AG09319 (cell line): ENCODE data around the gene AURKB.

Source experiments
- DNase-seq: peaks from one replicate; pipeline ENCODE4 v3.0.0-alpha.2; 2010; ENCODE audit warnings: low read depth; ENCODE audit errors: extremely low read depth
- CTCF ChIP-seq: IDR thresholded peaks from 2 replicates; pipeline ENCODE4 v1.5.1; 2011; ENCODE audit warnings: low read depth, mild to moderate bottlenecking, inconsistent platforms, low read length, moderate library complexity

The AURKB gene

GRCh38 chr17:8167526-8167925 lies 42.8 kb downstream of the AURKB start:
- DNase-seq = no peak
- TF ChIP-seq CTCF = no peak

DNA sequence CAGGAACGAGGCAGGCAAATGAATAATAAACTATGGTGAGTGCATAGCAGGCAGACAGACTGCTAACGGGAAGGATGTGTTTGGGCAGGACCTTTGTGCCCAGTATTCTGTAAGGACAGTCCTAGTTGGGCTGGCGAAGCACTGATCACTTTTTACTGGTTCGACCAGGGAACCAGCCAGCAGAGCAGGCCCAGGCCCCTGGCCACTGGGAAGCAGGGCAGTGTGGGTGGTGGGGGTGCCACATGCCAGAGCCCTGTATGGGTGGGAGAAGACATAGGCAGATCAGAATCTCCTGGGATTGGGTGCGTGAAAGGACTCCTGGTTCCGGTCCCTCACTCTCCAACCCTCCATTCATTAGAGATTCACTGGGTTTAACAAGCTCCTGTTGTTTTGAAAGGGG lies 43.6 kb downstream of the AURKB start:
- DNase-seq = no peak
- TF ChIP-seq CTCF = no peak

GRCh38 chr17:8164815-8165131 lies 45.6 kb downstream of the AURKB start:
- no peak for TF ChIP-seq CTCF
- no peak for DNase-seq

DNA sequence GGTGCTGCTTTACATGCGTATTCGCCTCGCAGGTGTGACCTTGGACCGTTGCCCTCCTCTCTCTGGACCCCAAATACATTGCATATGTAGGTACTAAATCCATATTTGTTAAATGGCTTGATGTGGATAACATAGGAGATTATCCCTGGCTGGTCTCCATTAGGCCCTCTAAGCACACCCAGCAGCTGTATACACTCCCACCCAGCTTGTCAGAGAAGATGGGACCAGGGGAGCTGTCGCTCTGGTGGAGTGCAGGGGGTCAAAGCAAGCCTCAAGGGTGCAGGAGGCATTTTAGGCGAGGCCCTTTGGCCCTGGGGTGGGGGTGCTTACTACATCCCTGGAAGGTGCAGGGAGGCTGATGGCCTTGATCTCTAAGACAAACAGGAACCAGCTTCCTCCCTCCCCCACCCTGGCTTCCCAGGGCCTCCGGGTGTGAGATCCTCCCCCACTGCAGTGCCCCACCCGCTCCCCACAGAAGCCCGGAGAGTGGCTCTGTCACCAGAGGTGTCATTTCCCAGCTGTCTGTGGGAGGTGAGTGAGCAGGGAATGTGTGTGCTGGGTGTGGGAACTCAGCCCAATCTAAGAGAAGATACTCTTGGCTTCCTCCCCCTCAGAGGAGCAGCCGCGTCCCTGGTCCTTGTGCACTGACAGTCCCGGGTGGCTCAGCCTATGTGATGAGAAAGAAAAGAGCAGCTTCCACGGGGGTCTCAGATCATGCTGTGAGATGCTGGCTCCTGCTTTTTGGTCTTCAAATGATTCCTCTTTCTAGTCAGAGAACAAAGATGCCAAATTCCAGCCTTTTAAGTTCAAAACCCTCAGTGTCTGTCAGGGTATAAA lies 46.2 kb downstream of the AURKB start:
- no peak for DNase-seq

DNA sequence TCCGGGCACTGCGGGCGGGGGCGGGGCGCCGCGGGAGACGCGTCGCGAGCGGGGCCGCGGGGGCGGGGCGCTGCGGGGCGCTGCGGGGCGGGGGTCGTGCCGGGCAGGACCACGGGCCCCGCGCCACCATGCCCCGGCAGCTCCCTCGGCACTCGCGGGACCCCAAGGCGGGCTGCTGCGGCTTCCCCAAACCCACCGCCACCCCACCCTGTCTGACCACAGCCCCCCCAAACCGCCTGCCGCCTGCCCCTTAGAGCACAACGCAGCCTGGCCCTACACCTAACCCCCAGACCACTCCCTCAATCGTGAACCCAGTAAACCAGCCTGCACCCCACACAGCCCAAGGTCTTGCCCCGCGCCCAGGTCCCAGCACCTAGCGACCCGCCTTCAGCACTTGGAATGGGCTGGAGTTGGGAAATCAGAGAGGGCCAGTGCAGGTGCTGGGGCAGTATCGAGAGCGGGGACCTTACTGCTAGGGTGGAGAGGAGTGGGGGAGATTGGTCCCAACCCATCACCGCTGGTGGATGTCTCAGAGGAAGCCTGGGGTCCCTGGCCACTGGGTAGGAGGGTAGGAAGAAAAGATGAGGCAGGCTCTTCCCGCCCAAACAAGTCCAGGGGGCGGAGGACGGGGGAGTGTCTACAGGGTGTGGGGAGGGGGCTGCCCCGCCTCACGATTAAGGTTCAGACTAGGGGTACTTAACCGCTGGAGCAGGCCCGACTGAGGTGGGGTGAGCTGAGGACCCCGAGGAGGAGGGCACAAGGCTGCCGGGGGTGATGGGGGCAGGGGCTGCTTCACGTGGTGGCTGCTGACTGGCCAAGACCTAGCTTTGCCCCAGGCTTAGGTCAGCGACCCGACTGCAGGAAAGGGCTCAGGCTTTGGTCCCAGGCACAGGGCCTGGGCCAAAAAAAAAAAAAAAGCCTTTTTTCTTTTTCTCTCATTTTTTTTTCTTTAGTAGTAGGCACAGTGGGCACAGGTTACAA lies 47.1 kb downstream of the AURKB start:
- no peak for DNase-seq
- no peak for TF ChIP-seq CTCF

More for the DNA sequence above, 46.2 kb downstream of the AURKB start:
- TF ChIP-seq CTCF = no peak

DNA sequence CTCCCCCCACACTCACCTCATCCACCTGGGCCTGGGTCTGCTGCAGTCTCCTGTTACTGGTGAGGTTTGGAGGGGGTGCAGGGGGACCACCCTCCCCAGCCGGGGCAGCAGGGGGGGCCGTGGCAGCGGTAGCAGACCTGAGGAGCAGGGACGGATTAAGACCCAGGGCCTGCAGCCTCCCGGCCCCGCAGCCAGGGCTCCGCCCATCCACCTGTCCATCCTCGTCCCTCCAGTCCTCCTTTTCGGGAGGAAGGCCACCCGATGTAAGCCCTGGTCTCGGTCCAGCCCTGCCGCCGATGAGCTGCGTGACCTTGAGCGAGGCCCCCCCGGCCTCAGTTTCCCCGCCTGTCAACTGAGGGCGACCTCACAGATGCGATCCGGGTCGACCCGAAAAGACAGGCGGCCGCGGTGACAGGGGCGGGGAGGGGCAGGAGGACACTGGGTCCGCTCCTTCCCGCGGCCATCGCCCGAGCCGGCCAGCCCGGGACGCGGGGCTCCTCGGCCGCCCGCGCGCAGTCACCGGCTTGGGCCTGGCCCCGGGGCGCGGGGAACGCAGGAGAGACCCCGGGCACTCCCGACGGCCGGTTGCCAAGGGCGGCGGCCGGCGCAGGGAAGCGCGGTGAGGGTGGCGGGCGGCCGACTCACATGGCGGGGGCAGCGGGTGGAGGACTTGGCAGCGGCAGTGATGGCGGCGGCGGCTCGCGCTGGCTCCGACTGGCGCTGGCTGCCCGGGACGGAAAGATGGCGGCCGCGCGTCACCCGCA lies 48.0 kb downstream of the AURKB start, which contains the start of gene VAMP2:
TSS of gene VAMP2 (minus strand) at position 716 of the 764 bp plus-strand sequence. CDS start at position 647, 69 bp downstream.
- no peak for TF ChIP-seq CTCF
- no peak for DNase-seq
